GM20431 (cell line): ENCODE results near the gene ADCK1.
"Not testable (repeated sequence)": the region's sequence is repeated elsewhere in the genome, so short reads cannot be mapped to it uniquely, and the experiment has no call there.

Source experiments
- in situ Hi-C: fragments of 300-500 bp; cut with MseI, MboI; formaldehyde crosslinking; loops from one replicate; pipeline ENCODE4 v1.15.0; 2020; ENCODE audit warnings: low sequenced_read_pairs; ENCODE audit not compliant: unreplicated experiment

The ADCK1 gene

DNA sequence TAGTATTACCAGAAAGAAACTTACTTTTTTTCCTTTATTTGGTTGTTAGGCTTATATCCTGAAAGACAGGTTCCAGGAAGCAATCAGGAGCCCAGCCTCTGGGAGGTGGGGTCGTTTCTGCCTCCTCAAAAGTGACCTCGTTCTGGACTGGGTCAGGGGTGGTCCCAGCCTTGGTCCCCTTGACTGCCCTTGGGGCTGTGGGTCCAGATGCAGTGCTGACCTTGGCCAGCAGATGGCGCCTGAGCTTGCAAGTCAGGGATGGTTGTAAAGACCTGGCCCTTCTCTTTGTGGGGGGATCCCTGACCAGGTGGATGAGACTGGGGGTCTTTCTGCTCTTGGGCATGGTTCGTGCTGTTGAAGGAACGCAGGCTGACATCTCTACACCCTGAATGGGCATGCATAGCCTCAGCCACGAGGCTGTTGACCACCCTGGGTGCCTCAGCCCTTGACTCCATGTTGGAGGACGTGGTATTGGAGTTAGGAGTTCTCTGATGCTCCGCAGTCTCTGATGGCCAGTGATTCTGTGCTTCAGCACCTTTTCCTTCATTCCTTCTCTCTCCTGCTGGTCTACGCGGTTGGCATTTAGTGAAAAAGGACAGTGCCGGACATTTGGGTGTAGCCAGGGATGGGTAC is 62.4 kb downstream of the ADCK1 start:
- in situ Hi-C loops = loop anchor here (25.0 kb wide), 1 partner anchor 725 kb away; no protein-coding TSS in a partner anchor

DNA sequence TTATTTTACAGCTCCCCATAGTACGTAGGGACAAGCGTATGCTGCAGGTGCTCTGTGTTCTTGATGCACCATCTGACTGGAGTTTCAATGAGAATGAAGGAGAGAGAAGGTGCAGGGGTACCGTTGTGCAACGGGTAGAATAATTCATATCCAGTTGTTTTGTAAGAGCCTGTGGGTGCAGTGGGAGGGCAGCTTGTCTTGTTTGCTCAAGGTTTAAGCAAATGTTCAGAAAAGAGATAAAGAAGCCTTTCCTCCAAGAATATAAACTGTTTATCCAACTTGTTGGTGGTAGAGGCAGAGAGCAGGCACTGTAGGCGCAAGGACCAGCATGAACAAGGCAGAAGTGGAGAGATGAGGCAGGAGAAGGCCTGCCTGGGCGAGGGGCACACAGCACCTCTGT is 64.2 kb downstream of the ADCK1 start:
- in situ Hi-C loops = loop anchor here (25.0 kb wide), 1 partner anchor 723 kb away; no protein-coding TSS in a partner anchor

DNA sequence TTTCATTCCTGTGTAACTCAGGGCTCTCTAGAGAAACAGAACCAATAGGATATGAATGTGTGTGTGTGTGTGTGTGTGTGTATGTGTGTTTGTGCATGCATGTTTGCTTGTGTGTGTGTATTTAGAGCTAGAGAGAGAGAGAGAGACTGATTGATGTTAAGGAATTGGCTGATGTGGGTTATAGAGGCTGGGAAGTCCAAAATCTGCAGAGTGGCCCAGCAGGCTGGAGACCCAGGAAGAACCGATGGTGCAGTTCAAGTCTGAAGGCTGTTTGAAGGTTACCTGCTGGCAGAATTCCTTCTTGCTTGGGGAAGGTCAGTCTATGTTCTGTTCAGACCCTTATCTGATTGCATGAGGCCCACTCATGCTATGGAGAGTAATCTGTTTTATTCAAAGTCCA is 64.7 kb downstream of the ADCK1 start:
- in situ Hi-C loops = loop anchor here (25.0 kb wide), 1 partner anchor 723 kb away; no protein-coding TSS in a partner anchor

DNA sequence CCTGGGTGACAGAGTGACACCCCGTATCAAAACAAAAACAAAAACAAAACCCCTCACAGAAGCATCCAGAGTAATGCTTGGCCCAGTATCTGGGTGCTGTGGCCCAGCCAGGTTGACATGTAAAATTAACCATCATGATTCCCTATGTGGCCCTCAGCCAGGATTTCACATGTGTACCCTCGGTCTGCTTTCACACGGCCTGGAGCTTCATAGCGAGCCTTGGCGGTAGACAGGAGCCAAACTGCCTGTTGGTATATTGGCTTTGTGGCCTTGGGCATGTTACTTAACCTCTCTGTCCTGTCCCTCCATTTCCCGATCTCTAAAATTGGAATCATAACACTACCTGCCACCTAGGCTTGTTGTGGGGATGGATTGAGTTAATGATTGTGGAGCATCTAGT is 65.5 kb downstream of the ADCK1 start:
- in situ Hi-C loops = loop anchor here (25.0 kb wide), 1 partner anchor 722 kb away; no protein-coding TSS in a partner anchor

DNA sequence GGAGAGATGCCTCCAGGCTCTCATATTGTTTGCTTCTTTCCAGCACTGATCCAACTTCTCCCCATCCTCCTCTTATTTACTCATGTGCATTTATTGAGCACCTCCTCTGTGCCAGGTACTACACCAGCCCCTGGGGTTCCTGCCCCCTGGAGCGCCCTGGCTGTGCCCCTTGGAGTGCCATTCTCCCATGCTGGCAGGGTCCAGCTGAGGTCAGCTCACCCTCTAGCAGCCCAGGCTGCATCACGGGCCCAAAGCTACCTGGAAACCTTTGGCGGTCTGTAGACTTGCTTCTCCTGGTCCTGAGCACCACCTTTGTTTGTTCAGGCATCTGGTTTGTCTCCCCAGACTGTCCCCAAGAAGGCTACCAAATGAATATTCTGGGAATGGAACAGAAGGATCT is 67.0 kb downstream of the ADCK1 start:
- in situ Hi-C loops = loop anchor here (25.0 kb wide), 1 partner anchor 720 kb away; no protein-coding TSS in a partner anchor

DNA sequence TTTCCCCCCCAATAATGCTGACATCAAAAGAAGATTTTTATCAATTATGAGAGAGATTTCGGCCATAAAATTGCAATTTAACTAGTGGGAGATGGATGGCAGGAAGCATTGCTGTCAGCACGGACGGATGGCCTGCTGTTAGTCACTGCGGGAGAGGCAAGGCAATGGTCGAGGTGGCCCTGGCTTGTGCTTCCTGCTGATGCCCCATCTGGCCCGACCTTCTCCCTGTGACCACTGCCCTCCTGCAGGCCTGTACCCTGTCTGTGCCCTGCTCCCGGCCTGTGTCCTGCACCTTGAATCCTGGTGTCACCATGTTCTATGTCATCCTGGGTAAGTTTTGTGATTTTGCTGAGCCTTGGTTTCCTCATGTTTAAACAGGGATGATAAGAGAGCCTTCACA is 67.6 kb downstream of the ADCK1 start:
- in situ Hi-C loops = loop anchor here (25.0 kb wide), 1 partner anchor 720 kb away; no protein-coding TSS in a partner anchor

DNA sequence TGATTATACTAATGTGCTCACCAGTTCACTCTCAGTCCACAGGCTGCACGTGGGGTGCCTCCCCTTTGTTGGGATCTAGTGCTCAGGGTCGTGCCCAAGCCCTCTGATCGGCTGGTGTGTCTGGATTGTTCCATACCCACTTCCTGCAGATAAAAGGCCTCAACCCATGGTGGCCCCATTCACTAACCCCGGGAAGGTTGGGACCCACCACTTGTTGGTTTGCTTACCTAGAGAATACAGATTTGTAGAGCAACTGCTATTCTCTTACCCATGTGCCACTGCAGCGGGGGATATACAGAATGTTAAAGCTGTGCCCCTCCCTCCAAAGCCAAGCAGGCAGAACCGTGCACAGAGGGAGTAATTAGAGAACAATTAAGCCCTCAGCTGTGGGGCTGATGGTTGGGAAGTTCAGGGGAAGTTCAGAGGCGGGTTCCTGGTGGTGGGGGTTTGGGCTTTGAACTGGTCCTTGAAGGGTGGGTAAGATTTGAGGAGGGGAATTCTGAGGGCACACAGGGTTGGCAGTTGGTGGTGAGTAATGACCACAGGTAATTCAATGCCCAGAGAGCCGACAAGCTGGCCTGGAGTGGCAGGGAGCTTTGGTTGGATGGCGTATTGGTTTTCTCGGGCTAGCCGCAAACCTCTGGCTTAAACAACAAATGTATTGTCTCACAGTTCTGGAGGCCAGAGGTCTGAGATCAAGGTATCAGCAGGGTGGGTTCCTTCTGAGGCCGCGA is 68.8 kb downstream of the ADCK1 start:
- in situ Hi-C loops = loop anchor here (25.0 kb wide), 1 partner anchor 719 kb away; no protein-coding TSS in a partner anchor

DNA sequence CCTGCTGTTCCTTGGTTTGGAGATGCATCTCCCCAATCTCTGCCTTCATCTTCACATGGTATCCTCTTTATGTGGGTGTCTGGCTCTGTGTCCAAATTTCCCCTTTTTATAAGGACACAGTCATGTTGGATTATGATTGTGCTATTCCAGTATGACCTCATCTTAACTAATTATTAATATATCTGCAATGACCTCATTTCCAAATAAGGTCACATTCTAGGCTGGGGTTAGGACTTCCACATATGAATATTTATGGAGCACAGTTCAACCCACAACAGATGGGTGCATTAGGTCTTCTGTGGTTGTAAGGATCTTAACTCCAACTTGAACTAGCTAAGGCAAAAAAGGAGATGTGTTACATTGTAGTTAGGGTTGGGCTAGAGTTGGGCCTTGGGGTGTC is 69.4 kb downstream of the ADCK1 start:
- in situ Hi-C loops = loop anchor here (25.0 kb wide), 1 partner anchor 718 kb away; no protein-coding TSS in a partner anchor

DNA sequence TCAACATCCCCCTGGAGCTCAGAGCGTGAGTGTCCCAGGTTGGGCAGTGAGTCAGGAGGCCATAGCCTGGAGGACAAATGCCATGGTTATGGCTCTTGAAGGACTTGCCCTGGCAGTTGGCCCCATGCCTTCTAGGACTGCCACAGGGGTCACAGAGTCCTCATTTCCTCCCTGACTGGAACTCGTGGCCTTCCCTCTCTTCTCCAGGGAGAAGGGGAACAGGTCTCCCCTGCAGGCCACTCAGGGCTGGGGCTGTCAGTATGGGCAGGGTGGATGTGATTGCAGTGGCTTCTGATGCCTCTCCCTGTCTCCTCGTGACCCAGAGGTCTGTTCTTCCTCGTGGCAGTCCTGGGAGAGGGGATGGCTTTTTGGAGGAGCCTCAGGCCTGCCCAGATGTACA is 70.7 kb downstream of the ADCK1 start:
- in situ Hi-C loops = loop anchor here (25.0 kb wide), 1 partner anchor 717 kb away; no protein-coding TSS in a partner anchor

DNA sequence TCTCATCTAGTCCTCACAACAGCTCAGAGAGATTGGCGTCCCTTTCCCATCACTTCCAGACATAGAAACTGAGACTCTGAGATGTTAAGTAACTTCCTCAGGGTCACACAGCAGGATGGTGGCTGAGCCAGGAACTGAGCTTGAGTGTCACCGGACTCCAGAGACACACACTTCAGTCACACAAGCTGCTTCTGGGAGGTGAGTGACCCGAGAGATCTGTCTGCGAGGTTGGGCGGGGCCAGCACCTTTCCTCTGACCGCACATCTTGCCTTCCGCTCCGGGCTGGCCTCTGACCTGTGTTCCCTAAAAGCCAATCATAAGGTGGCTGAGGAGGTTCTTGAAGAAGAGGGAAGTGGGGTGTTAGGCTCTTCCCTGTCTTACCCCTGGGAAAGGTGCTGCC is 72.2 kb downstream of the ADCK1 start:
- in situ Hi-C loops = loop anchor here (25.0 kb wide), 1 partner anchor 715 kb away; no protein-coding TSS in a partner anchor

DNA sequence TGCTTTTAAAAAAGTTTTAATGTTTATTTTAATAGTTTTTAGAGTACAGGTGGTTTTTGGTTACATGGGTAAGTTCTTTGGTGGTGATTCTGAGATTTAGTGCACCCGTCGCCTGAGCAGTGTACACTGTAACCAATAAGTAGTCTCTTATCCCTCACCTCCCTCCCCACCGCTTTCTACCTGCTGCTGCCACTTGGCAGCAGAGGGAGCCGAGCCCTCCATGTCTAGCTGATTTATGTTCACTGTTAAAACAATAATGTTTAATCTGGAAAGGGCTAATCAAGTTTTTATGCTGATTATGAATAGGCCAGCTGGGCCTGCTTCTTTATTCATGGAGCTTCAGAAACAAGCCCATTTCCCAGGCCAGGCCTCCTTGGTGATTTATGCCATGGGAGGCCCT is 73.1 kb downstream of the ADCK1 start:
- in situ Hi-C loops = loop anchor here (25.0 kb wide), 1 partner anchor 714 kb away; no protein-coding TSS in a partner anchor

DNA sequence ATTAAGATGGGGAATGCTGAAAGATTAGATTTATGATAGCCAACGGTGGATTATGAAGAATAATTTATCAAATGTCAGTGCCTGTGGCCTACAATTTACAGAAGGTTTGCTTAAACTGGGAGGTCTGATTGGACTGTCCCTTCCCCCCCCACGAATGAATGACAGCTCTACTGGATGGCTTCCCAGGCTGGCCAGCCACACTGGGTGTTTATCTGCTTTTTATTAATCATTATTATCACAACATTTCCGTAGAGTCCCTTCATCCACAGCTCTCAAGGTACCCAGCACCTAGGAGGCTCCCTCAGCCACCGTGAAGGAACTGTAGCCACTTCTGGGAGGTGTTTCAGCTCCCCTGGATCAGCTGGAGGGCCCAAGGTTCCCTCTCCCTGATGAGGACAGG is 78.9 kb downstream of the ADCK1 start:
- in situ Hi-C loops = no loop called here

DNA sequence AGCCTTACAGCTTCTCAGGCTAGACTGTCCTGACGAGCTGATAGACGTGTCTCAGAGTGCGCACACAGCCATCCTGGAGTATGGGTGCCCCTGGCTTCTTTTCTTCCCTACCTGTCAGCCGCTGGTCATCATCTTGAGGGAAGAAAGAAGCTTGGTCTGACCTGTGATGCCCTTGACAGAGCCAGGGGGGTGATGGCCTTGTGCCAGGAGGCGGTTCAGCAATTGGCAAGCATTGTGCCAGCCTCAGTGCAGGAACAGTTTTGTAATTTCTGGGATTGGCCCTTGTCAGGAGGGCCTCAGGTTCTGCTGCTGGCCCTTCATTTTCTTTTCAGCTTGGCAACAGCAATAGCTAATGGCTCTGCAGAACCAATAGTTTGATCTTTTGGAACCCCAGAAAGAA is 80.1 kb downstream of the ADCK1 start:
- in situ Hi-C loops = no loop called here

DNA sequence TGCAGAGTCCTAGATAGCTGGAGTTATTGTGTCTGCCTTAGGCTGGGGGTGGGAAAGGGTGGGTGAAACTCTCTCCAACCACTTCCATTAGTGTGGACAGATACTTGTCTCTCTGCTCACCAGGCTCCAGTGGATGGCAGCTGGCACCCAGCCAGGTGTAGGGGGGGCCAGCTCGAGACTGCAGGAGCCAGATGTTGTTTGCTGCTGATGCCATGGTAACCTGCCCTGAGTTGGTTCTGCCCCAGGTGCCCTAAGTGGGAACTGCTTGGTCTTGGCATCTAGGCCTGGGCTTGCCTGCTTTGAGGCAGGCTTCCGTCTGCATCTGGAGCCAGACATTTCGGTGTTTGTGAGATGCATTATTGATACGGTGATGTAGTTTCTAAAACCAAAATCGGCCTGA is 82.2 kb downstream of the ADCK1 start:
- in situ Hi-C loops = no loop called here

DNA sequence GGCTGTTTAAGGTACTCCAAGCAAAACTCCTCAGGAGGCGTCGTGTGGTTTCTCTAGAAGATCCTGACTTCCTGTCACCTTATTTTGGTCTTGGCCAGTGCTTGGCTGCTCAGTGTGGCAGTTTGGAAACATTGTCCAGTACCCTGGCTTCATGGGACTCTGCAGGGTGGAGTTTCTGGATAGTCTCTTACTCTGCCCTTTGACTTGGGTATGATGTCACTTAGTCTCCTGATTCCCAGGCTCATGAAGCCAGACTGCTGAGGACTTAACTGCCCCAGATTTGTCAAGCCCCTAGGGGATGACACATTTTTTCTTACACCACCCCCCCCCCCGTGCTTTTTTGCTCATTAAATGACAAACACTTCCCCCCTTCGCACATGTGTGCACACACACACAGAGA is 82.7 kb downstream of the ADCK1 start:
- in situ Hi-C loops = no loop called here

DNA sequence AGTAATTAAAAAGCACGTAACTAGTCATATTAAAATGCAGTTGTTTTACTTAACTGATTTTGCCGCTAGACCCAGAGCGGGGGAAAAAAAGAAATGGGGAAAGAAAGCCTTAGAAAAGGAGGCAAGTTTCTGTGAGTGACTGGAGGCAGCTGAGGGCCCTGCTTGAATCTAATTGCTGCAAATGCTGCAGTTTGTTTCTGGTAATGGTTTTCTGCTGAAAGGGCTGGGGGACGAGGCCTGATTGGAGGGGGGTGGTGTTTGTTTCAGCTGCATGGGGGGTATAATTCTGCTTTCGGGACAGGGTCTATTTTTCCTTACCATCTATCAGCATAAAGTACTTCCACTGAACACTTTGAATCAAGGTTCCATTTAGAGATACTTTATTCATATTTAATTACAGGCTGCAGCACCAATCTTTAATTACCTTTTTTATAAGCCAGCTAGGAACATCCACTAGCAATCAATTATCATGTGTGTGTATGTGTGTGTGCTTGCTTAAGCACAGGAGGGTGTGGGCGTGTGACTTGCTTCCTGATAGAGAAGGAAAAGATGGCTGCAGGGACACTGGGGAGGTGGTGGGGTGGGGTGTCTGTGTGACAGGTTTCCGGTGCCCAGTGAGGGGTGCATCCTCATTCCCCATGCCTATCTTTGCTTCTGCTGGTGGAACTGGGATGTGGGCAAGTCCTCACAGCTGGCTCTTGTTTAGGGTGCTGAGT is 83.4 kb downstream of the ADCK1 start:
- in situ Hi-C loops = no loop called here

DNA sequence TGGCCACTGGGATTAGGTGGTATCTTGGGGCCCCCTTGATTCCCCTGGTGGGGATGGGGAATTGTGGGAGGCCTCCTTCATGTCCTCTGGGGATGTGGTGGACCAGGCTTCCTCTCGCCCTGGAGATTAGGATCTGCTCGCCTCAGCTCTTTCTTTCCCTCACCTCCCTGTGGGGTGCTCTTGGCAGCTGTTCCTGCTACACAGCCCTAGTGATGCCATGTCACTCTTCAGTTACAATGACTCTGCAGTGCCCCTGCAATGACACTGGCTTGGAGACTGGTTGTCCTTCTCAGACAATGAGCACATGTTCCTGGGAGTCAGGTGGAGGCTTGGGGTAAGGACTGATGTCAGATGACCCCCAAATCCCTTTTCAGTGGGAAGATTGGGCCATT is 83.9 kb downstream of the ADCK1 start:
- in situ Hi-C loops = no loop called here

DNA sequence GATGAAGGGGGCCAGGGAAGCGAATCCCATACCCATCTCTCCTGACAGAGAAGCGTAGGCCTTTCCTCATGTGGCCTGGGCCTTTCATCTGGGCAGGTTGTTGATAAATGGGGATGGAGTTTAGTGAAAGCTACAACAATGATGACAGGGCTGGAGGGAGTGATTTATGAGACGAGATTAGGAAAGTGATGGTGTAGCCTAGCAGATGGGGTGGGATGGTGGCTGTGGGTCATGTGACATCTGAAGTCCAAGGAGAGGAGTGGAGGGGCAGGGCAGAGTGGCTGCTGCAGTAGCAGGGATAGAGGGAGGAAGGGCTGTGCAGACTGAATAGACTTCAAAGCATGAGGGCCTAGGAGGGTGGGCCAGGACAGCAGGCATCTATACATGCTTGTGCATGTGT is 85.5 kb downstream of the ADCK1 start:
- in situ Hi-C loops = no loop called here

DNA sequence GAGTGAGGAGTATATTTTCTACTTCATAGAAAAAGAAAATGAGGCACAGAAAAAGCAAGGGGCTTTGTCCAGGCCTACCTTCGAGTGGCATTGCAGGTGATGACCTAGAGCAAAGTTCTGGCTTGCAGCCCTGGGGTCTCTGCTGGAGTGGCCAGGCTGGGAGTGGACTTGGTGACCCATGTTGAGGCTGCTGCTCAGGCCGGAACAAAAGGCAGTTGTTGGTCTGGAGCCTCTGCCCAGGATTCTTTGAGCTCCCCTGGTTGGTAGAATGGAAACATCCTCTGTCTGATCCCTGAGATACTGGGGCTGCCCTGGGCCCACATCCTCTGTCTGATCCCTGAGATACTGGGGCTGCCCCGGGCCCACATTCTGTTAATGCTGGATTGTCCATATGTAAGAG is 86.1 kb downstream of the ADCK1 start:
- in situ Hi-C loops = no loop called here

DNA sequence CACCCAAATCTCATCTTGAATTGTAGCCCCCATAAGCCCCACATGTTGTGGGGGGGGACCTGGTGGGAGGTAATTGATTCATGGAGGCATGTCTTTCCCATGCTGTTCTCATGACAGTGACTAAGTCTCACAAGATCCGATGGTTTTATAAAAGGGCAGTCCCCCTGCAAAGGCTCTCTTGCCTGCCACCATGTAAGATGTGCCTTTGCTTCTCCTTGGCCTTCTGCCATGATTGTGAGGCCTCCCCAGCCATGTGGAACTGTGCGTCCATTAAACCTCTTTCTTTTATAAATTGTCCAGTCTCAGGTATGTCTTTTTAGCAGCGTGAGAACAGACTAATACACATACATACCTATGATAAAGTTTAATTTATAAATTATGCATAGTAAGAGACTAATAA is 89.0 kb downstream of the ADCK1 start:
- in situ Hi-C loops = not testable (repeated sequence)
